ENCODE measurements around the gene MAS1L. TPM values are rescaled to one million over a fixed set of nuclear protein-coding genes. Genes with fewer than 3 reads are reported as not detected.

Gene MAS1L
- total and polyA plus RNA-seq, 4 donors = not detected

DNA sequence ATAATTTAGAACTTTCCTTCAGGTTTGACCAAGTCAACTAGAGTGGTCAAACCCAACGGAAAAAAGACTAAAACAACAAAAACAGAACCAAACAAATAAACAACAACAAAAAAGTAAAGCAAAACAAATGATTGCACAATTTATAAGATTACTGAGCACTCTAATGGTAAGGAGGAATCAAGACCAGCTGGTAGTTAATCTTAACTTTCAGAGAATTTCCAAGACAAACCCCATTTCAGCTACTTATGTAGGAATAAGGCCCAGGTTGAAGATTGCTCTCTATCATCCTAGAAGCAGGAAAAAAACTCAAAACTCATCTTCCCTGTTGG is 37.5 kb upstream of the MAS1L start:
- Histone ChIP-seq H3K27ac (ENCODE audit: low read depth in 1 of 2, low read length in 2 of 2) (no peak overlapping the region), H3K4me3 (ENCODE audit: low read depth in 1 of 3, low read length in 3 of 3) (no peak overlapping the region), H3K27me3 (ENCODE audit: control insufficient read depth in 4 of 4, insufficient read depth in 4 of 4, low read length in 3 of 4) (no peaks in the 10 kb centered on the region), H3K36me3 (ENCODE audit: control insufficient read depth in 4 of 4, insufficient read depth in 3 of 4, low read depth in 1 of 4, low read length in 3 of 4) (no peaks in the 10 kb centered on the region), H3K9me3 (ENCODE audit: control insufficient read depth in 4 of 4, low read length in 3 of 4) (no peaks in the 10 kb centered on the region), H3K9ac (ENCODE audit: low read depth in 1 of 2, low read length in 2 of 2) (no peak overlapping the region), H3K4me1 (ENCODE audit: control insufficient read depth in 4 of 4, insufficient read depth in 4 of 4, low read length in 3 of 4) (peaks cover 0 to 15% (median 4%) of the 10 kb centered on the region in 4 donors)
- no peak for DNase-seq (ENCODE audit: low spot score)
- whole genome bisulfite sequencing = 0% methylated on average over 1 of the region's 1 CpG
- TF ChIP-seq, protein P1, sequence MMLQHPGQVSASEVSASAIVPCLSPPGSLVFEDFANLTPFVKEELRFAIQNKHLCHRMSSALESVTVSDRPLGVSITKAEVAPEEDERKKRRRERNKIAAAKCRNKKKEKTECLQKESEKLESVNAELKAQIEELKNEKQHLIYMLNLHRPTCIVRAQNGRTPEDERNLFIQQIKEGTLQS (IDR thresholded peaks at IDR 0.05) = no peak
- TF ChIP-seq HNF4A (conservative IDR thresholded peaks at IDR 0.05) (no peak), JUND (IDR thresholded peaks at IDR 0.05) (no peak), GABPA (IDR thresholded peaks at IDR 0.05 in 1 of 2, conservative IDR thresholded peaks at IDR 0.05 in 1 of 2) (no peak), EGR1 (IDR thresholded peaks at IDR 0.05; ENCODE audit: low read depth in 2 of 2) (no peak), FOXA2 (IDR thresholded peaks at IDR 0.05) (no peak), FOXA1 (IDR thresholded peaks at IDR 0.05) (no peak), RXRA (IDR thresholded peaks at IDR 0.05) (no peak), TAF1 (conservative IDR thresholded peaks at IDR 0.05) (no peak), YY1 (IDR thresholded peaks at IDR 0.05) (no peak), SP1 (IDR thresholded peaks at IDR 0.05) (no peak)
- TF ChIP-seq, protein P2, sequence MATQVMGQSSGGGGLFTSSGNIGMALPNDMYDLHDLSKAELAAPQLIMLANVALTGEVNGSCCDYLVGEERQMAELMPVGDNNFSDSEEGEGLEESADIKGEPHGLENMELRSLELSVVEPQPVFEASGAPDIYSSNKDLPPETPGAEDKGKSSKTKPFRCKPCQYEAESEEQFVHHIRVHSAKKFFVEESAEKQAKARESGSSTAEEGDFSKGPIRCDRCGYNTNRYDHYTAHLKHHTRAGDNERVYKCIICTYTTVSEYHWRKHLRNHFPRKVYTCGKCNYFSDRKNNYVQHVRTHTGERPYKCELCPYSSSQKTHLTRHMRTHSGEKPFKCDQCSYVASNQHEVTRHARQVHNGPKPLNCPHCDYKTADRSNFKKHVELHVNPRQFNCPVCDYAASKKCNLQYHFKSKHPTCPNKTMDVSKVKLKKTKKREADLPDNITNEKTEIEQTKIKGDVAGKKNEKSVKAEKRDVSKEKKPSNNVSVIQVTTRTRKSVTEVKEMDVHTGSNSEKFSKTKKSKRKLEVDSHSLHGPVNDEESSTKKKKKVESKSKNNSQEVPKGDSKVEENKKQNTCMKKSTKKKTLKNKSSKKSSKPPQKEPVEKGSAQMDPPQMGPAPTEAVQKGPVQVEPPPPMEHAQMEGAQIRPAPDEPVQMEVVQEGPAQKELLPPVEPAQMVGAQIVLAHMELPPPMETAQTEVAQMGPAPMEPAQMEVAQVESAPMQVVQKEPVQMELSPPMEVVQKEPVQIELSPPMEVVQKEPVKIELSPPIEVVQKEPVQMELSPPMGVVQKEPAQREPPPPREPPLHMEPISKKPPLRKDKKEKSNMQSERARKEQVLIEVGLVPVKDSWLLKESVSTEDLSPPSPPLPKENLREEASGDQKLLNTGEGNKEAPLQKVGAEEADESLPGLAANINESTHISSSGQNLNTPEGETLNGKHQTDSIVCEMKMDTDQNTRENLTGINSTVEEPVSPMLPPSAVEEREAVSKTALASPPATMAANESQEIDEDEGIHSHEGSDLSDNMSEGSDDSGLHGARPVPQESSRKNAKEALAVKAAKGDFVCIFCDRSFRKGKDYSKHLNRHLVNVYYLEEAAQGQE (IDR thresholded peaks at IDR 0.05) = no peak
- TF ChIP-seq, protein P3, sequence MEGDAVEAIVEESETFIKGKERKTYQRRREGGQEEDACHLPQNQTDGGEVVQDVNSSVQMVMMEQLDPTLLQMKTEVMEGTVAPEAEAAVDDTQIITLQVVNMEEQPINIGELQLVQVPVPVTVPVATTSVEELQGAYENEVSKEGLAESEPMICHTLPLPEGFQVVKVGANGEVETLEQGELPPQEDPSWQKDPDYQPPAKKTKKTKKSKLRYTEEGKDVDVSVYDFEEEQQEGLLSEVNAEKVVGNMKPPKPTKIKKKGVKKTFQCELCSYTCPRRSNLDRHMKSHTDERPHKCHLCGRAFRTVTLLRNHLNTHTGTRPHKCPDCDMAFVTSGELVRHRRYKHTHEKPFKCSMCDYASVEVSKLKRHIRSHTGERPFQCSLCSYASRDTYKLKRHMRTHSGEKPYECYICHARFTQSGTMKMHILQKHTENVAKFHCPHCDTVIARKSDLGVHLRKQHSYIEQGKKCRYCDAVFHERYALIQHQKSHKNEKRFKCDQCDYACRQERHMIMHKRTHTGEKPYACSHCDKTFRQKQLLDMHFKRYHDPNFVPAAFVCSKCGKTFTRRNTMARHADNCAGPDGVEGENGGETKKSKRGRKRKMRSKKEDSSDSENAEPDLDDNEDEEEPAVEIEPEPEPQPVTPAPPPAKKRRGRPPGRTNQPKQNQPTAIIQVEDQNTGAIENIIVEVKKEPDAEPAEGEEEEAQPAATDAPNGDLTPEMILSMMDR (IDR thresholded peaks at IDR 0.05; ENCODE audit: low read depth, low read length, missing input control) = no peak
- TF ChIP-seq, protein P4, sequence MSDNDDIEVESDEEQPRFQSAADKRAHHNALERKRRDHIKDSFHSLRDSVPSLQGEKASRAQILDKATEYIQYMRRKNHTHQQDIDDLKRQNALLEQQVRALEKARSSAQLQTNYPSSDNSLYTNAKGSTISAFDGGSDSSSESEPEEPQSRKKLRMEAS (IDR thresholded peaks at IDR 0.05) = no peak

DNA sequence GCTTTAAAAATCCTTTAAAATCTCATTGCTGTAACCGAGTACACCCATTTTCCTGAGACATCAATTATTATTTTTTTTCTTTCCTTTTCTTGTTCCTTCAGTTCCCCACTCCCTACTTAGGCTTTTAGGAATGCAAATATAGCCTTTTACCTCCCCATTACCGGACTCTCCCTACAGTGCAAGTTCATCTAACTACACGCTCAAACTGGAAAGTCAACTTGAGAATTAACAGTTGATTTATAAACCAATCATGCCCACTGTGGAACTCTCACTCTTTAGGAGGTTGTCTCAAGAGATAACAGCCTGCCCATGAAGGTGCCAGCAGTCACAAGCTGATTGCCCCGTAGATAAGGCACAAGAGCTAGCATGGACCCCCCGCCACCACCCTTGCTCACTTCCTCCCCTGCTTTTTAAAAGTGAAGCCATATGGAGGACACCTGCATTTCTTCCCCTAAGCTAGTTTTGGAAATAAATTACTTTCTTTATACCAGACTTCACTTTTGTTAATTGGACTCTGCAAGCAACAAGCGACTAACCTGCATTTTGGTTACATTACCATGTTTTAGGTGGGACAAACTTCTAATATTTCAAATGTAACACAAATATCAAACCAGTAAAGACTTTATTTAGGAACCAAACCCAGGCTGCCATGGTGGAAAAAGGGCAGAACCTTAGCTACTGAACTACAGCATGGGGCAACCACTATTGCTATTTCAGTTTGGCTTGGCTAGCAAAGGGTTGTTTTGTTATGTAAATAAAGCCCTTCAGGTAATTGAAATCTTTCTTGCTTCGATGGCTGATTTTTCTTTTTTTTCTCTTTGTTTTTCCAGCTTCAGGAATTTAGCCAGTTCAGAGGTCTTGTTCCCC is 36.9 kb upstream of the MAS1L start:
- Histone ChIP-seq H3K9ac (ENCODE audit: low read depth in 1 of 2, low read length in 2 of 2) (no peak overlapping the region), H3K4me3 (ENCODE audit: low read depth in 1 of 3, low read length in 3 of 3) (no peak overlapping the region), H3K36me3 (ENCODE audit: control insufficient read depth in 4 of 4, insufficient read depth in 3 of 4, low read depth in 1 of 4, low read length in 3 of 4) (no peaks in the 10 kb centered on the region), H3K27ac (ENCODE audit: low read depth in 1 of 2, low read length in 2 of 2) (no peak overlapping the region), H3K4me1 (ENCODE audit: control insufficient read depth in 4 of 4, insufficient read depth in 4 of 4, low read length in 3 of 4) (peaks cover 0 to 15% (median 4%) of the 10 kb centered on the region in 4 donors), H3K27me3 (ENCODE audit: control insufficient read depth in 4 of 4, insufficient read depth in 4 of 4, low read length in 3 of 4) (no peaks in the 10 kb centered on the region), H3K9me3 (ENCODE audit: control insufficient read depth in 4 of 4, low read length in 3 of 4) (no peaks in the 10 kb centered on the region)
- 60% methylated on average over 7 of the region's 7 CpGs for WGBS
- no peak for DNase-seq (ENCODE audit: low spot score)
- TF ChIP-seq YY1 (IDR thresholded peaks at IDR 0.05) (no peak), TAF1 (conservative IDR thresholded peaks at IDR 0.05) (no peak), EGR1 (IDR thresholded peaks at IDR 0.05; ENCODE audit: low read depth in 2 of 2) (no peak)

Measured in liver (tissue), 9 donors.